A172 (cell line): ENCODE data around the gene MON2. TPM values are rescaled to one million over a fixed set of nuclear protein-coding genes. Genes with fewer than 3 reads are reported as not detected.
"Not testable (repeated sequence)": the region's sequence is repeated elsewhere in the genome, so short reads cannot be mapped to it uniquely, and the experiment has no call there.

Experiments
- DNase-seq: peaks from one replicate; pipeline ENCODE4 v3.0.0-alpha.2; 2015; ENCODE audit warnings: low spot score
- total RNA-seq: library from RNA; depleted of rRNA; stranded (reverse); fragments of >200 nt; shearing (Covaris generic); gene quantifications from 2 replicates; pipeline ENCODE4 v1.2.3, GENCODE V29; 2014

MON2 gene
- total RNA-seq, 1 experiment from 2014 or later: 10.9 TPM

DNA sequence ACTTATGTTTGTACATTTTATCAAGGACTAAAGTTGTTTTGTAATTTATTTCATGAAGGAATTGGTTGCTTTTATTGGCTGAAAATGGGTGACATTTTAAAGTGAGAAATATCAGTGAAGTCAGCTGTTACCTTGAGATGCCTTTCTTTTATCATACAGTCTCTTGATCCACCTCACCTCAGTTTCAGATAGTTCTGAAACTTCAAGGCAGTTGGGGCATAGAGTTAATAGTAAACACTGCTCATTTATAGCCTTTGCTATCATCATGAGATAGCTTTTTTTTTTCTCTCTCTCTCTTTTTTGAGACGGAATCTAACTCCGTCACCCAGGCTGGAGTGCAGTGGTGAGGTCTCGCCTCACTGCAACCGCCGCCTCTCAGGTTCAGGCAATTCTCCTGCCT, 76.7 kb downstream of the MON2 start:
- no peak for DNase-seq

DNA sequence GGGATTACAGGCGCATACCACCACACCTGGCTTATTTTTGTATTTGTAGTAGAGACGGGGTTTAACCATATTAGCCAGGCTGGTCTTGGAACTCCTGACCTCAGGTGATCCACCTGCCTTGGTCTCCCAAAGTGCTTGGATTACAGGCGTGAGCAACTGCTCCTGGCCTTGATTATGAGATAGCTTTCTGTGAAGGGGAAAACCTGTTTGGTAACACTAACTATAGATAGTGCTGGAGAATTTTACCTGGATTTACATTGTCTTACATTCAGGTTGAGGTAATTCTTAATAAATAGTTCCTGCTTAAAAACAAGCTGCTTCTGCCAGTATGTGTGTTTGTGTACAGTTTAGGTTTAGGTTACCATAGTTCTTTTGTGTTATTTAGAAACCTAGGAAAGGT, 77.1 kb downstream of the MON2 start:
- DNase-seq: no peak

DNA sequence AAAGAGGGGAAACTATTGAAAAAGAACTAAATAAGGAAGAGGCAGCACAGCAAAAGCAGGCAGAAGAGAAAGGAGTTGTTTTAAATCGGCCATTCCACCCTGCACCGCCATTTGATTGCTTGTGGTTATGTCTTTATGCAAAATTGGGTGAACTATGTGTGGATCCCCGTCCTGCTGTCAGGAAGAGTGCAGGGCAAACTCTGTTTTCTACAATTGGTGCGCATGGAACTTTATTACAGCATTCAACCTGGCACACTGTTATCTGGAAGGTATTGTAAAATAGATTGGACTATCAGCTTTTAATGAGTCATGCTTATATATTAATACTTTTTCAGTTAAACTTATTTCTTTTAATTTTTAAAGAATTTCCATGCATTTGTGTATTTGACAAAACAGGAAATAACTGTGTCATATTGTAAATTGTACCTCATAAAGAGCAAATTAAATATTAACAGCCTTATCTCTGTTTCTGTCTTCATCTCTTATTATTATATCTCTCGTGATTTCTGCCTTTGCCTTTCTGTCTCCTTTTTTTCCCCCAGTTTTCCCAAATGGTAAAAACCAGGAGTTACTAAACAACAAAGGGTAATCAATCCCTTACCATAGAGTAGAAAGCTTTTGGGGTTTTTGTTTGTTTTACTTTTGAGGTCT, 86.4 kb downstream of the MON2 start:
- no peak for DNase-seq

DNA sequence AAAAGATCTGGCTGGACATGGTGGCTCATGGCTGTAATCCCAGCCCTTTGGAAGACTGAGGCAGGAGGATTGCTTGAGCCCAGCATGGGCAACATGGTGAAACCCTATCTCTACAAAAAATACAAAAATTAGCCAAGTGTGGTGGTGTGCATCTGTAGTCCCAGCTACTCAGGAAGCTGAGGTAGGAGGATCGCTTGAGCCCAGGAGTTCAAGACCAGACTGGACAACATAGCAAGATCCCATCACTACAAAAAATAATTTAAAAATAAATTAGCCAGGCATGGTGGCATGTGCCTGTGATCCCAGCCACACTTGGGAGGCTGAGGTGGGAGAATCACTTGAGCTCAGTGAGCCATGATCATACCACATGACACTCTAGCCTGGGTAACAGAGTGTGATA, 92.7 kb downstream of the MON2 start:
- DNase-seq: not testable (repeated sequence)

DNA sequence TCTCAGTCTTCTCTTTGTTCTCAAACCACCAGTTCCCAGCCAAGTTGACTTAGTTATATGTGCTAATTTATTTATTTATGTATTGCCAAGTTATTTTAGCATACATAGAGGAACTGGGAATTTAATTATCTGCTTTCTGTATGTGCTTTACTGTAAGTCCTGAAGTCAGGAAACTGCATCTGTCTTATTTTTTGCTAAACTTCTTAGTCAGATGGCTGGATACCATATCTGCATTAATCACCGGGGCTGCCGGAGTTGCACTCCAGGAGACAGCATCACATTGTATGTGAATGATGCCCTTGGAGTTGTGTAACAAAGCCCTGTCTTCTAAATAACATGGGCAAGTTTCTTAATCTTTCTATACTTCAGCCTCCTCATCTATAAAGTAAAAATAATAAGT, 96.2 kb downstream of the MON2 start:
- DNase-seq: no peak

DNA sequence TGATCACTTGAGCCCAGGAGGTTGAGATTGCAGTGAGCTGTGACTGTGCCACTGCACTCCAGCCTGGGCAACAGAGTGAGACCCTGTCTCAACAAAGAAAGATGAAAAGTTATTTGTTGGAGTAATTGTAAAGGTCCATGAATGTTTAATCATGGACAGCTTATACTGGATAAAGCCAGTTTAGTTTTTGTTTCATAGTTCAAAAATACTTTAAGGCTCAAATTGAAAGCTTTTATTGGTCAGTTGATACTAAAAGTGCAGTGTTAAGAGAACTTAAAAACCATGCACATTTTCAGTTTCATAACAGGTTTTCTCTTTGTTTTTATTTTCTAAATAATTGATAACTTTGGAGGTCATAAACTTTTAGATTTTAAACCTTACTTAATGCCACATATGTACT, 108.4 kb downstream of the MON2 start:
- no peak for DNase-seq

DNA sequence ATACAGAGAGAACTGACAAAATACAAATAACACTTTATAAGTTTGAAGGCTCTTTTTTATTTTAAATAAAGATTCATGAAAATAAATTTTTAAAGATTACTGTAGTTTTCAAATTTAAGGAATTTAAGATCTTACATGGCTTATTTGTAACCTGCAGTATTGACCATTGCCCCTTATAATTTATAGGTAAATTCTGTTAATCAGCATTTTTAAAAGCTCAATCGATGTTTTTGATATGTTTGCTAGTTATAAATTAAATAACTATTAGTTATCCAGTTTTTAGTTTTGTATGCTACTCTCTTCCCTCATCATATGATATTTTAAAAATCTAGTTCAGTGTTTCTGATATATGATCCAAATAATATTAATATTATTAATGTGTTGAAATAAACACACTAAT, 109.9 kb downstream of the MON2 start:
- DNase-seq: no peak

DNA sequence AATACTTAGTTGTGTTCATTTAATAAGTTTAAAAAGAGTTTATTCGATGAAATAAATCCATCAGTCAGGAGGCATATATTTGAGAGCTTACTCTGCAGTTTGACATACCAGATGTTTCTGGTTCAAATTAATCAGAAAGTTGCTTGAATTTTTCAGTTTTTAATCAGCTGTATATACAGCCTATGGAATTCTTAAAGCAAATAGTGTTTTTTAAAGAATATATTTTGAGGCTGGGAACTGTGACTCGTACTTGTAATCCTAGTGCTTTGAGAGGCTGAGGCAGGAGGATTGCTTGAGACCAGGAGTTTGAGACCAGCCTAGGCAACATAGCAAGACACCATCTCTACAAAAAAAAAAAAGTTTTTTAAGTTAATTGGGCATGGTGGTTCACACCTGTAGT, 112.1 kb downstream of the MON2 start:
- DNase-seq: no peak

DNA sequence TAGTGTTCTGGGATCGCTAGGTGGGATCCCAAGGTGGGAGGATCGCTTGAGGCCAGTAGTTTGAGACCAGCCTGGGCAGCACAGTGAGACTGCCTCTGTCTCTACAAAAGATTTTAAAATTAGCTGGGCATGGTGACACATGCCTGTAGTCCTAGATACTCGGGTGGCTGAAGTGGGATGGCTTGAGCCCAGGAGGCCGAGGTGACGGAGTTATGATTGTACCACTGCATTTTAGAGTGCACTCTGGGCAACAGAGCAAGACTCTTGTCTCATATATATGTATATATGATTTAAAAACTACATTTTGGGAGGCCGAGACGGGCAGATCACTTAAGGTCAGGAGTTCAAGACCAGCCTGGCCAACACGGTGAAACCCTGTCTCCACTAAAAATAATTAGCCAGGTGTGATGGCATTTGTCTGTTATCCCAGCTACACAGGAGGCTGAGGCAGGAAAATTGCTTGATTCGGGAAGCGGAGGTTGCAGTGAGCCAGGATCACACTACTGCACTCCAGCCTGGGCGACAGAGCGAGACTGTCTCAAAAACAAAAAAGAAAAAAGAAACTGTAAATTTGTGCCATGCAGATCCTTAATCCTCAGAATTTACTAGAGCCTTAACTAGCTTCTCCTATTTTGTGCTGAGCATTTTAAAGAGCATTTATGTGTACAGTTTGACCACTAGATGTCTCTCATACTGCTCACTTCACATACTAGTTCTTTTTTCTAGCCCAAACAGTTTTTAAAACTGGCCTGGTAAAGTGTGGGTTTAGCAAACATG, 114.8 kb downstream of the MON2 start:
- DNase-seq: peak; percentile 55

DNA sequence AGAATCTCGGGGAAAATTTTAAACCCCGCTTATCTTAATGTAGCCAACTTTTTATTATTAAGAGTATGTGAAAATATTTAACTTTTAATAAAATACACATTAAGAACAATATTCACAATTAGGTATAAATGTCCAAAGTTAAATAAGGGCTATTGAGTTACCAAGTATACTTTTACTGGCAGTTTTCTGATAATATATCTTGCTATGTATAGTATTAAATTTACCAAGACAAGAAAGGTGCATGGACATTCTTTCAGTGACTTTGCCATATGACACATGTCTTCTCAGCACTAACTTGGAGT, 115.4 kb downstream of the MON2 start:
- DNase-seq: no peak

DNA sequence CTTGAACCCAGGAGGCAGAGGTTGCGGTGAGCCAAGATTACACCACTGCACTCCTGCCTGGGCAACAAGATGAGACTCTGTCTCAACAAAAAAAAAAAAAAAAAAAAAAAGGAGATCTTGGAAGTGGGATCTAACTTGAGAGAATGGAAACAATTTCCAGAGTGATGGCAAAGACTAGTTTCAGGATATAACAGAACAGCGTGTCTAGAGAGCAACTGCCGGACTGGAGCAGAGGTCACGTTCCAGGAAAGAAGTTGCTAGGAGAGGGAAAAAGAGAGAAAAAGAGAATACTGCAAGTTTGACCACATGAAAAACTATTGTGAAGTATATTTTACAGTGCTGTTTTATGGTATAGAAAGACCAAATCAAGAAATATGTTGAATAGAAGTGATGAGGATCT, 118.0 kb downstream of the MON2 start:
- DNase-seq: no peak

DNA sequence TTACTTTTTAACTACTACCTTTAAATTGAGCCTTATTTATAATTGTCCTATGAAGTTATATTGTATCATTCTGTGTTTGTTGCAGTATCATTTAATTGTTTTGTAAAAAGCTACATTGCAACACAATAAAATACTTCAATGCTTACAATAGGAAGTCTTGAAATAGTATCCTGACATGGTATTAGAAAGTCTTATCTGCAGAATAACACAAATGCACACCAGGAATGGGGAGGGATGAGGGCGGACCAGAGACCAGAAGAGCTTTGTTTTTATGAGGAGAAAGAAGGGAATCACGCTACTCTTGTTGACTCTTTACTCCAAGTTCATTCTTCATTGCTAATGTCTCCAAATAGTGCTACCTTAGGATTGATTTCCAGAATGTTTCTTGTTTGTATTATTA, 120.2 kb downstream of the MON2 start:
- DNase-seq: no peak

DNA sequence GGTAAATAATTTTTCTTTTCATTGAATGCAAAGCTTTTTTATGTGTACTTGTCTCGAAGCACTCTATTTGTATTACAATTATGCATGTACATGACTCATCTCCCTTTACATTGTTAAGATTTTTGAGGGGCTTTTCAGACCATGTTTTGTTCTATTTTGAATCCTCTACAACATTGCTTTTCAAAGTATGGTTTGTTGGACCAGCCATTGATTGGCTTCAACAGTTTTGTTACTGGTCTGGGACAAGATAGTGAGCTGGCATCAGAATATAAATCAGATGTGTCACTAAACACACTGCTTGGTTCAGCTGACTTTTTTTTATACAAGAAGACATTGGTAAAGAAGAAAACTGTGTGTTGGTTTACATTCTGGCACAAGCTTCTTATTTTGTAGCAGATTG, 122.3 kb downstream of the MON2 start:
- DNase-seq: no peak

DNA sequence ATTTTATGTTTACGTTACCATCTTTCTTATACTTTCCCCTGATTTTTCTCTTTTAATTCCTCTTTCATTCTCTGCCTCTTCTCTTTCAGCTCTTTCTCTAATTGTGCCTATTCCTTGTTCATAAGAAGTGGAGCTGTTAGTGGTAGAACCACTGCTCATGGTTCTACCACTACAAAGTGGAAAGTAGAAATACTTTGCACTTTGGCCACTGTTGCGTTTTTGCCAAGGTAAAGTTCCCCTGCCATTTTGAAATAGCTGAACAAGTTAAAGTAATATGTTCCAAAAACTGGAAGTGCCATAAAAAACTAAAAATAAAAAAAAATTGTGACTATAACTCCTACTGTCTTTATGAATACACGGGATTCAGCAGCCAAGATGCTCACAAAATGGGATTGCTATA, 130.6 kb downstream of the MON2 start:
- DNase-seq: no peak

DNA sequence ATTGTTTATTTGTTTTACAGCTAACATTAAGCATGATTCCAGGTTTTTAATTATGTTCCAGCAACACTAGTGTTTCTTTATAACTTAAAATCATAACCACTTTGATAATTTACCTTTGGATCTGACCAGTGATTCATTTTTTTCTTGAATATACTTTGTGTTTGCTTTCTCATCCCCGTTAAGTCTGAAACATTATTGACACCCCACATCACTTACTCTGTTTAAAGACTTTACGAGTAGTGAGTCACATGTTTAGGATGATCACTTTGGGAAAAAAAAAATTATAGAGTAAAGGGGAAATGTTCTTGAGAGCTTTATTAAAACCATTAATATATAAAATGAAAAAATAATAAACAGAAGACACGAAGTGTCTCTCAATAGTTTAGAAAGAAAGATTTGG, 132.2 kb downstream of the MON2 start:
- no peak for DNase-seq

DNA sequence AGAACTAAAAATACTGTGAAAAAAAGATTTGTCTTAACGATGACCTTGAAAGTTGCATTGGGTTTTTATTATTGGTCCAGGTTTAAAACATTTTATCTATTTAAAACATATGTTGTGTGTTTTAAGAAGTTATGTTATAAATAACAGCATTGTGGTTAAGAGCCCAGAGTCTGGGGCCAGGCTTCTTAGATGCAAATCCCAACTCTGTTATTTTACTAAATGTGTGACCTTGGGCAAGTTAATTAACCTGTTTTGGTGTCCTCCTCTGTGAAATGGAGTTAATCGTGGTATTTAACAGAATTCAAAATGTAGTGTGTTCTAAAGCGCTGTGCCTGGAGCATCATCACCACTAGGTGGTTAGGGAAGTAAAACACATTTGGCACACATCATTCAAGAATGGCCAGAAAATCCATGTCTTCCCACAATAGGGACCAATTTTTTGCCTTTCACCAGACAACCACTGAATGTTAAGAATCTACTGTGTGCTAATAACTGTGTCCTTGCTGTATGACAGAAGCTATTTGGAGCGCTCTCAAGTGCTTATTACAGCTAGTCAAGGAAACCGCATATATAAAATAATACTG, 133.3 kb downstream of the MON2 start:
- DNase-seq: no peak

DNA sequence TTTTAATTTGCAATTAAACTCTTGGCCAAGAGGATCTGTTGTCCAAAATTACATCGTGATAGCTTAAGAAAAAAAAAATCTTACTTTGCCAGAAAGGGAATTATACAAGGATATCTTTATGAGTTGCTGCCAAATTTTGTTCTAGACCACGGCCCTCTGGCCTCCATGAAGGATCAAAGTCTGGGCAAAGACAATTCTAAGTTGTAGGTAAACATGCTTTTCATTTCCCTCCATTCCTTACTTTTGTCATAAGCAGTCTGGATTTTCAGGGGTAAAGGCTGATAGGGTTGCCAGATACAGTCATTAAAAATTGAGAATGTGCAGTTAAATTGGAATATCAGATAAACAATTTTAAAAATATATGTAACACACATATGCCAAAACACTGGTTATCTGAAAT, 135.1 kb downstream of the MON2 start:
- DNase-seq: no peak

DNA sequence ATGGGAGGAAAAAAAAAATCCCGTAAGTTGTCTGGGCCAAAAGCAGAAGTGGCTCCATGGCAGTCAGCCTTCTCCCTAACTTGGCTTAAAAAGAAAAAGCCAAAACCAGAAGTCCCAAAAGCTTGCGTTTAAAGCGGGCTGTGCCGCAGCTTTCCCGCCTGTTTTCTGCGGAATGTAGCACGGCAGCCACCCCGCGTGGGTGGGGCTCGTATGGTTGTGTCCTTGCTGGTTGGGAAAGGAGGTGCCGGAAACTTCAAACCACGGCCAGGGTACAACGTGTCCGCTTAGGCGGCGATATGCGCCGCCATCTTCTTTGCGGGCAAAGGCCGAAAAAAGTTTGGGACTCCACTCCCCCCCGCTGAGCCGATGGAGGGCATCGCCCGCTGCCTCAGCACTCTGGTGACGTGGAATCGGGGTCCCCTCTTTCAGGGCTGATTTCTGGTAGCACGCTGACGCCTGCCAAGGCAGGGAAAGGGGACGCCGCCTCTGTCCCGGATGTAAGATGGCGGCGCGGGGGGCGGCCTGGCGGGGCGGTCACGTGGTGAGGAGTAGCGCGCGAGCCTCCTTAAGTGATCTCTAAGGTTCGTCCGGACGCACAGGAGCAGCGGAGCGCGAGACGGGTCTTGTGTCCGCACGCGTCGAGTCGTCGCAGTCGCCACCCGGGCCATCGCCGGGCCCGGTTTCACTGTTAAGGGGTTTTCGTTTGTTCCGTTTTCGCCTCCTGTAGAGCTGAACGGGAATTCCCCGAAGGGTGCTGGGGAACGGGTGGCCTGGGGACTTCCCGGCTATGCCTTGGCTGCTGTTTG, 135.8 kb downstream of the MON2 start:
- peak; percentile 83 for DNase-seq

DNA sequence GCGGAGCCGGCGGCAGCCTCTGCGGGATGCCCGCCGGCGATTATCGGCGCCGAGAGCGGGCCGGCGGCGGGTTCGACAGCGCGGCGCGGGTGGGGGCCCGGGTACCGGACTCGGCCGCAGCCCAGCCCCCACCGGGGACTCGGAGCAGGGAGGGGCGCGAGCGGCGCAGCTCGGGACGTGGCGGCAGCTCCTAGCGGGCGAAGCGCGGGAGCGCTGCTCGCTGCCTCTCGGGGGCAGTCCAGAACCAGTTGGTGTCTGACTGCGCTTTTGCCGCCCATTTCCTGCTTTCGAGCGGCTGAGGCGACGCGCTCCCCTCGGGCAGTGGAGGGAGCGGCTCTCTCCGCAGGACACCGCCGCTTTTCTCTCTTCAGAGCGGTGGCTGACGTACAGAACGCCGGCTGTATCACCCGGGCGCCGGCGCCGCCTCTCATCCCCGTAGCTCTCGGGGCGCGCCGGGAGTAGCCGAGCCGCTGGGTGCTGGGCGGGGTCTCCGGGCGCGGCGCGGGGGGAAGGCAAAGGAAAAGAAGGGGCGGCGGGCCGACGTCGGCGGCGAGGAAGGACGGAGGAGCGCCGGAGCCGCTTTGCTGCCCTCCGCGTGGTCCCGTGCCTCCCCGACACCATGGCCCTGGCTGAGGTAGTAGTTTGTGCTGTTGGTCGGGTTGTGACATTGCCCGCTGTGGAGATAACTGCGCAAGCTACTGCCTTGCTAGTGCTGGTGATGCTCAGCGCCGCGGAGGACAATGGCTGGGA, 136.6 kb downstream of the MON2 start:
- peak; percentile 64 for DNase-seq

DNA sequence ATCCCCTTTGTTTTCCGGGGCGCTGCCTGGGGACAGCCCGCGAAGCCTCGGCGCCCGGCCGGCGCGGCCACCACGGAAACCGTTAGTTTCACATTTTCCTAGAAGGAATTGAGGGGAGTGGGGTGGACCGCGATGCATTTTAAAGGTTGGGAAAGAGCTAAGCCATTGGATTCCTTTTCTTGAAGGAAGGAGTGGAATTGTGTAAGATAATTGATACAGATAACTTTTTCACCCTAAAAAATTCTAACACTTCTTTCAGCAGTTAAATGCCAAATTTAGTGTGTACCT, 137.1 kb downstream of the MON2 start:
- DNase-seq: no peak

DNA sequence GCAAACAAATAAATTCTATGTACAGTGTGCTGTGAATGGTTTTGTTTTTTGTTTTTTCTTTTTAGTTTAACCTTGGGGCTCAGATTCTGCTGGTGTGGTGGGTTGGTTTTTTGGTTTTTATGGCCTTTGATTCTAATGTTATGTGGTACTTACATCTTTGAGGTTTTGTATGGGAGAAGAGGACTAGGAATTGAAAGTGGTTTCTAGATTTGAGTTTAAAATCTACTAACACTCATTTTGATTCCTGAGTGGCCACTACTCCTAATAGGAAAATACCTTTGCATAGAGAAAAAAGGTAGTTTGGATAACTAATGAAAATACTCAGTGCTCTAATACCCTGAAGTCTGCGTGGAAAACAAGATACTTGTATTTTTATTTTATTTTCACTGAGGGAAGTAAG, 137.7 kb downstream of the MON2 start:
- no peak for DNase-seq

DNA sequence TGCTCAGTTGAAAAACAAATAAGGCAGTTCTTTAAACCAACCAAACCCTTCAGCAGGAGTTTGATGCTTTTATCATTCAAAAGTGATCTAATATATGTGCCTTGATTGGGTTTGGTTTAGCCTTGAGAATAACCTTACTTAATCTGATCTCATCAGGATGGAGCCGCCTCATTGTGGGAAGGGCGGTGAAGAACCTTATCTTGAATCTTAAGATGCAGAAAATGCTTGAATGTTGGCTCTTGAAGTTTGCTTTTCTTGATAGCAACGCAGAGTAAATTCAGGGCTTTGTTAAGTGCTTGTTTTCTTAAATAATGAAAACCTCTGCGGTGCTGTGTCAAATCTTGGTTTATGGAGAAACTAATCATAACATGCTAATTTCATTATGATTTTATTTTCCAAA, 138.2 kb downstream of the MON2 start:
- DNase-seq: peak; percentile 28
